ENCODE measurements around the gene CCSER1.
"Not testable (repeated sequence)": the region's sequence is repeated elsewhere in the genome, so short reads cannot be mapped to it uniquely, and the experiment has no call there.

CCSER1 gene

GRCh38 chr4:90575371-90575770 lies 448.2 kb downstream of the CCSER1 start:
- FAIRE-seq, result no peak

- no peak for FAIRE-seq
These were observed 453.1 kb downstream of the CCSER1 start for GRCh38 chr4:90580326-90580725.

- no peak for FAIRE-seq
These were observed 454.9 kb downstream of the CCSER1 start for GRCh38 chr4:90582087-90582486.

GRCh38 chr4:90584051-90584450 lies 456.9 kb downstream of the CCSER1 start:
- FAIRE-seq, result no peak

GRCh38 chr4:90585961-90586360 lies 458.8 kb downstream of the CCSER1 start:
- no peak for FAIRE-seq

- no peak for FAIRE-seq
These were observed 459.6 kb downstream of the CCSER1 start for GRCh38 chr4:90586799-90587198.

GRCh38 chr4:90597927-90598326 lies 470.7 kb downstream of the CCSER1 start:
- FAIRE-seq, result no peak

GRCh38 chr4:90598741-90599140 lies 471.5 kb downstream of the CCSER1 start:
- FAIRE-seq, result no peak

- no peak for FAIRE-seq
These were observed 475.5 kb downstream of the CCSER1 start for GRCh38 chr4:90602726-90603125.

- no peak for FAIRE-seq
These were observed 476.3 kb downstream of the CCSER1 start for GRCh38 chr4:90603540-90603939.

GRCh38 chr4:90606781-90607180 lies 479.6 kb downstream of the CCSER1 start:
- no peak for FAIRE-seq

GRCh38 chr4:90614371-90614770 lies 487.2 kb downstream of the CCSER1 start:
- no peak for FAIRE-seq

- no peak for FAIRE-seq
These were observed 493.9 kb downstream of the CCSER1 start for GRCh38 chr4:90621080-90621479.

- no peak for FAIRE-seq
These were observed 497.6 kb downstream of the CCSER1 start for GRCh38 chr4:90624781-90625180.

GRCh38 chr4:90641861-90642599 lies 514.8 kb downstream of the CCSER1 start:
- no peak for FAIRE-seq

GRCh38 chr4:90643156-90643555 lies 516.0 kb downstream of the CCSER1 start:
- no peak for FAIRE-seq

GRCh38 chr4:90648311-90648710 lies 521.1 kb downstream of the CCSER1 start:
- no peak for FAIRE-seq

- no peak for FAIRE-seq
These were observed 521.6 kb downstream of the CCSER1 start for GRCh38 chr4:90648791-90649190.

GRCh38 chr4:90660672-90661071 lies 533.5 kb downstream of the CCSER1 start:
- no peak for FAIRE-seq

GRCh38 chr4:90670183-90670582 lies 543.0 kb downstream of the CCSER1 start:
- no peak for FAIRE-seq

GRCh38 chr4:90689739-90690138 lies 562.5 kb downstream of the CCSER1 start:
- no peak for FAIRE-seq

- FAIRE-seq, result peak; percentile 73
These were observed 568.2 kb downstream of the CCSER1 start for GRCh38 chr4:90695411-90695810.

- FAIRE-seq, result not testable (repeated sequence)
These were observed 578.3 kb downstream of the CCSER1 start for GRCh38 chr4:90705501-90705900.

- FAIRE-seq, result no peak
These were observed 588.0 kb downstream of the CCSER1 start for GRCh38 chr4:90715242-90715641.

- FAIRE-seq, result no peak
These were observed 591.7 kb downstream of the CCSER1 start for GRCh38 chr4:90718931-90719330.

Data from A204.1 (cell line).